ENCODE results near the gene RAX.
A peak's percentile ranks its signal among the peaks of the same experiment; 100 is the strongest.

Gene RAX

DNA sequence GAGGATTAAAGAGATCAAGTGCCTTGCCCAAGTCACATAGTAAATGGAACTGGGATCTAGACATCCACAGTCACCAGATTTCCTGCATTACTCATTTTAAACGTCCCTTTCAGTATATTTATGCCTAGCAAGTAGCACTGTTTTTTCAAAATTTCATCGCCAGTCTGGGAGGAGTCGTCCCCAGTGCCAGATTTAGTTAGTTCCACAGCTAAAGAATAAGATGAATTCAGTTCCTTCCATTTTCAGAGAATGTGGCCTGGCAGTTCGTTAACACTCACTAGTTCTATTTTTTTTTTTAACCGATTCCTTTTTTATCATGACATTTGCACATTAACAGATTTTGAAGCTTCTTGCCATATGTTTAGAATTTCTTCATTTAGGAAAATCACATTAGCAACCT is 42.1 kb downstream of the RAX start:
- no peak for DNase-seq (ENCODE audit: low read depth)
- H3K4me3 ChIP-seq (ENCODE audit: low read length), result no peak overlapping the region
- TF ChIP-seq, protein P1, sequence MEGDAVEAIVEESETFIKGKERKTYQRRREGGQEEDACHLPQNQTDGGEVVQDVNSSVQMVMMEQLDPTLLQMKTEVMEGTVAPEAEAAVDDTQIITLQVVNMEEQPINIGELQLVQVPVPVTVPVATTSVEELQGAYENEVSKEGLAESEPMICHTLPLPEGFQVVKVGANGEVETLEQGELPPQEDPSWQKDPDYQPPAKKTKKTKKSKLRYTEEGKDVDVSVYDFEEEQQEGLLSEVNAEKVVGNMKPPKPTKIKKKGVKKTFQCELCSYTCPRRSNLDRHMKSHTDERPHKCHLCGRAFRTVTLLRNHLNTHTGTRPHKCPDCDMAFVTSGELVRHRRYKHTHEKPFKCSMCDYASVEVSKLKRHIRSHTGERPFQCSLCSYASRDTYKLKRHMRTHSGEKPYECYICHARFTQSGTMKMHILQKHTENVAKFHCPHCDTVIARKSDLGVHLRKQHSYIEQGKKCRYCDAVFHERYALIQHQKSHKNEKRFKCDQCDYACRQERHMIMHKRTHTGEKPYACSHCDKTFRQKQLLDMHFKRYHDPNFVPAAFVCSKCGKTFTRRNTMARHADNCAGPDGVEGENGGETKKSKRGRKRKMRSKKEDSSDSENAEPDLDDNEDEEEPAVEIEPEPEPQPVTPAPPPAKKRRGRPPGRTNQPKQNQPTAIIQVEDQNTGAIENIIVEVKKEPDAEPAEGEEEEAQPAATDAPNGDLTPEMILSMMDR (IDR thresholded peaks at IDR 0.05; ENCODE audit: insufficient read depth, low read depth, low read length, missing control alignments), result no peak

DNA sequence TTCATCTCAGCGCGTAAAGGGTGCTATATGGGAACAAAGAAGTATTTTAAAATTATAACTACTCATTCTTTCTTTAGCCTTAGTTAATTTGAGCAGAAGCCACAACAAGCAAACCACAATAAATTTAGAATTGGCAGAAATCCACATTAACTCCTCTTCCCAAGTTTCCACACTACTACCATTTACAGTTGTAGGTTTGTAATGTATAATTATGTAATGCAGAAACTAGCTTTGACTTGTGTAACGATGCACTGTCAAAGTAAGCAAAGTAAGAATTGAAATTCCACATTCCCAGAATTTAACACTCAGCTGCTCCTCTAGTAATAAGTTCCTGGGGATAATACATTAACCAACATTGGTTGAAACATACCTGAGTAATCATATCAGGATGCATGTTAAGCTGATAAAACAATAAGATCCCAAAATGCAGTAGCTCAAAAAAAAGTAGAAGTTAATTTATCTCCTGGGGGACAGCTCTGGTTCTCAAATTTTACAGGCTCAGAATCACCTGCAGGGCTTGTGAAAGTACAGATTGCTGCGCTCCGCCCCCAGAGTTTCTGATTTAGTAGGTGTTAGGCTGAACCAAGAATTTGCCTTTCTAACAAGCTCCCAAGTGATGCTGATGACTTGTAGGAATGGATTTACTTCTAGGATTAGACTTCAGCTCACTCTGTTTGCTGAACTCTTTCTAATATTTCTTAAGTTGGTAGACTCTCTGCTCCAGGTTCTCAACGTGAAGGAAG is 43.4 kb downstream of the RAX start:
- DNase-seq (ENCODE audit: low read depth), result no peak
- H3K4me3 ChIP-seq (ENCODE audit: low read length), result no peak overlapping the region
- TF ChIP-seq, protein P1 (IDR thresholded peaks at IDR 0.05; ENCODE audit: insufficient read depth, low read depth, low read length, missing control alignments), result no peak

DNA sequence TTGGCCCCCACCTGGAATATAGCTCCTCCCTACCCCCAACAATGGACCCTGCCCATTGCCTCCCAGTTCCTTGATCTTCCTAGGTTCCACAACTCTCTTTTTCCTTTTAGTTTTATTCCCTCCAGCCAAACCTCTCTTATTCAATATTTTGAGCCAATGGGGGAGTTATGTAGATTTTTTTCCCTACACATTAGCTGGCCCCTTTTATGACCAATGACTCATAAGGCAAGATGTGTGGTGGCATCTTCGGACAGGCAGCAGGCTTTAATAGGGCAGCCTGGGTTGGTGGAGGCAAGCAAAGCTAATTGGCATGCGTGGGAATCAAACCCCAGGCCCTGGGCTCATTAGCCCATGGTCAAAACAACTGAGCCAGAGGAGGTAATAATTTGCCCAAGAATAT is 44.1 kb downstream of the RAX start:
- no peak for DNase-seq (ENCODE audit: low read depth)
- H3K4me3 ChIP-seq (ENCODE audit: low read length), result no peak overlapping the region
- TF ChIP-seq, protein P1 (IDR thresholded peaks at IDR 0.05; ENCODE audit: insufficient read depth, low read depth, low read length, missing control alignments), result no peak

DNA sequence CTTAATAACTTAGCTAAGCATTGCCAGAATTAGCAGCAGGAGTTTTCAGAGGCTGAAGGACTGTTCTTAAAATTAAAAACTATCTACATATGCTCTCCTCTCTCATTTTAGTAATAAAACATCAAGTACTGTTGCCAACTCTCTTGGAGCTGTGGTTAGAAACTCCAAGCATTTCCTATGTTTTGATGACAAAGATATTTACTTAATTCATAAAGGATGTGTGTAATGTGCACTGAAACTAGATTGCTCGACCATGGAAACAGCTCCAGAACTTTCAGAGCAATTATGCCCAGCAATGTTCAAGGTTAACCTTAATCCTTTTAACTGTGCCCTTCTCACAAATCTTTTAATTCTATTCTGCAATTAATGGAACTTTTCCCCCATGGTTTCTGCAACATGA is 44.9 kb downstream of the RAX start:
- no peak overlapping the region for H3K4me3 ChIP-seq (ENCODE audit: low read length)
- DNase-seq (ENCODE audit: low read depth), result no peak
- TF ChIP-seq, protein P1 (IDR thresholded peaks at IDR 0.05; ENCODE audit: insufficient read depth, low read depth, low read length, missing control alignments), result no peak

DNA sequence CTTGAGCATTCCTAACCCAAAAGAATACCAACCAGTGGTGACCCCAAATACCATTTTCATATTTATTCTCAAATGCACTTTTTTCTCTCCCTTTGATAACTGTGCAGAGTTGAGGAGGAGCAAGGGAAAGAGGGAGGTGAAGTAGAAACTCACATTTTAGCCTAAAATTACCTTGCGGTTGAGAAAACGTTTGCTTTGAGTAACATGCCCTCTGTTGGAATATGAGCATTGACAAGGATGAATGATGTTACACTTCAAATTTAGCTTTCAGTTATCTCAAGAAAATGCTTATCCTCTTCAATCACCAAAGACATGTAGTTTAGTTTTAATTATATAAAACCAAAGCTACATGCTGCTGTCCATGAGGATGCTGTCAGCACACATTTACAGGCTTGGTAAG is 50.9 kb downstream of the RAX start:
- no peak for DNase-seq (ENCODE audit: low read depth)
- no peak overlapping the region for H3K4me3 ChIP-seq (ENCODE audit: low read length)
- TF ChIP-seq, protein P1 (IDR thresholded peaks at IDR 0.05; ENCODE audit: insufficient read depth, low read depth, low read length, missing control alignments), result no peak

DNA sequence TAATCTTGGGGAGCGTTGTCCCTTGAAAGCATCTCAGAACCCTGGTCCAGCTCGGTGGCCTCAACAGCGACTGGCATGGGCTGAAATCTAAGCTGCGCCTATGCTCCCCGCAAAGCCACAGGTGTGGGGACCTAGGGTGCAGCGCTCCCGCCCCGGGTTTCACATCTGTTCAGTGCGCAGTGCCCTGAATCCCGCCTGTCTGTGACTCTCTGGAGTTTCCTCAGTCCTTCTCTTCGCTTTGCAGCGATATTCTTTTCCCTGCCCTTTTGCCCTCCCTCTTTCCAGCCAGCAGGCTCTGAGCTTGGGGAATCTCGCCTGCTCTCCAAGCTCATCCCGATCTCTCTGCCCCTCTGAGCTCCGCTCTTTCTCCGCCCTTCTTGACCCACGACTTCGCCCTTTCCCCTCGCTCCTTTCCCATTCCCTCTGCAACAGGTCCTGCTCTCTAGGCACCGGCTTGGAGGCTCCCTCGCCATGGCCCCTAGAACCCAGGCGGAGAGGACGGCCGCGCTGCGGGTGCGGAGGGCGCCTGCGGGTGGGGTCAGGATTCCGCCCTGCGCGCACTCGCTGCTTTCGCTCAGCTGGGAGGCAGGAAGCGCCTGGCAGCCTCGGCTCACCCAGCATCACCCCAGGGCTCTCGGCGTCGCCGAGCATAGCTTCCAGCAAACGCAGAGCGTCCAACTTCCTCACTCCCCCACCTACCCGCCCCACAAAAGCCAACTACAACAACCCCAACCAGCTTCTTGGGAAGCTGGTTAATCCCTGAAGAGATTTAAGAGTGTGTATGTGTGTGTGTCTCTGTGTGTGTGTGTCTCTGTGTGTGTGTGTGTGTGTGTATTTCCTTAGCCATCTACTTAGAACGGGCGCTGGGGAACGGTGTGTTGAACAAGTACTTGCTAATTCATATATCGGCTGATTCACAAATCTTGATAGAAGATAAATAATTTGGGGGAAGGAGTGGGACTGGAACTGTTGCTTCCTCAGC is 52.2 kb downstream of the RAX start:
- TF ChIP-seq, protein P1 (IDR thresholded peaks at IDR 0.05; ENCODE audit: insufficient read depth, low read depth, low read length, missing control alignments), result no peak
- peak; percentile 13 for DNase-seq (ENCODE audit: low read depth)
- no peak overlapping the region for H3K4me3 ChIP-seq (ENCODE audit: low read length)

Data from epithelial cell of esophagus (primary cell).